ENCODE data around the gene NANOS2. TPM values are rescaled to one million over a fixed set of nuclear protein-coding genes. Genes with fewer than 3 reads are reported as not detected.

The NANOS2 gene
- total RNA-seq, 2 donors from 2014 or later = not detected

GRCh38 chr19:45905011-45905410 lies 9.6 kb downstream of the NANOS2 start:
- Histone ChIP-seq H3K36me3 (no peaks in the 10 kb centered on the region), H3K9me3 (no peaks in the 10 kb centered on the region), H3K4me1 (peaks cover 11% of the 10 kb centered on the region), H3K4me3 (no peak overlapping the region), H3K27ac (no peak overlapping the region), H3K9ac (ENCODE audit: low read depth in 2 of 2, low read length in 2 of 2) (no peak overlapping the region), H3K27me3 (no peaks in the 10 kb centered on the region)
- TF ChIP-seq CTCF (IDR thresholded peaks at IDR 0.05) = no peak
- DNase-seq = no peak
- intact Hi-C loops (cut with DNase I) = no loop called here

GRCh38 chr19:45902651-45903625 lies 11.6 kb downstream of the NANOS2 start:
- Histone ChIP-seq H3K9ac (ENCODE audit: low read depth in 2 of 2, low read length in 2 of 2) (peak overlapping the region; percentile 75 to 83), H3K27ac (peak overlapping the region; percentile 76), H3K36me3 (no peaks in the 10 kb centered on the region), H3K9me3 (no peaks in the 10 kb centered on the region), H3K4me3 (peak overlapping the region; percentile 75), H3K4me1 (peaks cover 11% of the 10 kb centered on the region), H3K27me3 (no peaks in the 10 kb centered on the region)
- intact Hi-C loops (cut with DNase I) = no loop called here
- no peak for TF ChIP-seq CTCF (IDR thresholded peaks at IDR 0.05)
- DNase-seq = peak; percentile 98

GRCh38 chr19:45901912-45902650 lies 12.5 kb downstream of the NANOS2 start, which contains the start of gene MYPOP:
TSS of gene MYPOP (minus strand) at chr19:45902613. CDS start at chr19:45901773, 840 bp downstream.
- H3K36me3 ChIP-seq = no peaks in the 10 kb centered on the region
- intact Hi-C loops (cut with DNase I) = no loop called here
- DNase-seq = no peak

GRCh38 chr19:45901432-45901911 lies 13.1 kb downstream of the NANOS2 start:
- DNase-seq = peak; percentile 32
- peak overlapping the region in 1 of 2 donors; percentile 83 for H3K9ac ChIP-seq (ENCODE audit: low read depth in 2 of 2, low read length in 2 of 2)
- H3K4me1 ChIP-seq = peaks cover 11% of the 10 kb centered on the region
- intact Hi-C loops (cut with DNase I) = no loop called here
- peak overlapping the region; percentile 75 for H3K4me3 ChIP-seq
- no peak overlapping the region for H3K27ac ChIP-seq
- H3K36me3 ChIP-seq = no peaks in the 10 kb centered on the region
- no peak for TF ChIP-seq CTCF (IDR thresholded peaks at IDR 0.05)
- H3K9me3 ChIP-seq = no peaks in the 10 kb centered on the region
- H3K27me3 ChIP-seq = no peaks in the 10 kb centered on the region

More at GRCh38 chr19:45901912-45902650, 12.5 kb downstream of the NANOS2 start, which contains the start of gene MYPOP:
- Histone ChIP-seq H3K9ac (ENCODE audit: low read depth in 2 of 2, low read length in 2 of 2) (peak within 1 kb of the TSS; percentile 83 to 94), H3K4me1 (peaks cover 11% of the 10 kb centered on the region), H3K9me3 (no peaks in the 10 kb centered on the region), H3K27ac (peak within 1 kb of the TSS; percentile 76), H3K4me3 (peak within 1 kb of the TSS; percentile 75), H3K27me3 (no peaks in the 10 kb centered on the region)
- no peak for TF ChIP-seq CTCF (IDR thresholded peaks at IDR 0.05)

GRCh38 chr19:45900738-45901431 lies 13.7 kb downstream of the NANOS2 start:
- DNase-seq = no peak
- peak overlapping the region in 1 of 2 donors; percentile 83 for H3K9ac ChIP-seq (ENCODE audit: low read depth in 2 of 2, low read length in 2 of 2)
- H3K27me3 ChIP-seq = no peaks in the 10 kb centered on the region
- intact Hi-C loops (cut with DNase I) = no loop called here
- TF ChIP-seq CTCF (IDR thresholded peaks at IDR 0.05) = no peak
- H3K27ac ChIP-seq = no peak overlapping the region
- H3K9me3 ChIP-seq = no peaks in the 10 kb centered on the region
- H3K4me1 ChIP-seq = peaks cover 11% of the 10 kb centered on the region
- peak overlapping the region; percentile 75 for H3K4me3 ChIP-seq
- no peaks in the 10 kb centered on the region for H3K36me3 ChIP-seq

Measured in colonic mucosa (tissue), 4 donors.